A673 (cell line): ENCODE results near the gene CDH23. TPM values are rescaled to one million over a fixed set of nuclear protein-coding genes. Genes with fewer than 3 reads are reported as not detected.

Experiments used
- BruUV-seq: library from RNA; stranded (reverse); fragments of 400-500 nt; replicated peaks from 2 replicates; lab custom pipeline; 2021; lab: Mats Ljungman, UMichigan
- CTCF ChIA-PET: fragments of 300-600 bp; sonication (Branson Sonifier 250); formaldehyde crosslinking; loops from one replicate; lab custom pipeline; 2022; ENCODE audit warnings: antibody characterized with exemption; lab: Charles Lee
- POLR2A ChIA-PET: fragments of 300-600 bp; sonication (Branson Sonifier 250); formaldehyde crosslinking; loops from one replicate; lab custom pipeline; 2022; ENCODE audit warnings: antibody characterized with exemption; ENCODE audit not compliant: low non-redundant PET; lab: Charles Lee
- DNase-seq: peaks from one replicate; pipeline ENCODE4 v3.0.0-alpha.2; 2015; ENCODE audit warnings: low spot score
- H3K27ac ChIP-seq: fragments of 200-600 bp; sonication (generic); 2 replicates; pipeline ENCODE4 v1.5.1; 2016; ENCODE audit warnings: mixed run types, low read depth, mild to moderate bottlenecking, mixed read lengths, antibody characterized with exemption, low read length; ENCODE audit not compliant: poor library complexity, severe bottlenecking
- H3K27me3 ChIP-seq: fragments of 200-600 bp; sonication (generic); replicated peaks from 2 replicates; pipeline ENCODE4 v1.6.1; 2017; ENCODE audit warnings: mixed run types, low read depth, mild to moderate bottlenecking, mixed read lengths, antibody characterized with exemption, low read length; ENCODE audit not compliant: insufficient read depth, poor library complexity
- H3K36me3 ChIP-seq: fragments of 200-600 bp; sonication (generic); 2 replicates; pipeline ENCODE4 v1.6.1; 2016; ENCODE audit warnings: mixed run types, mild to moderate bottlenecking, mixed read lengths, antibody characterized with exemption, low read length; ENCODE audit not compliant: insufficient read depth, poor library complexity, severe bottlenecking
- H3K4me1 ChIP-seq: fragments of 200-600 bp; sonication (generic); 2 replicates; pipeline ENCODE4 v1.6.1; 2017; ENCODE audit warnings: mixed run types, mild to moderate bottlenecking, mixed read lengths, antibody characterized with exemption, low read length; ENCODE audit not compliant: insufficient read depth, poor library complexity, severe bottlenecking
- H3K4me3 ChIP-seq: fragments of 200-600 bp; sonication (generic); 2 replicates; pipeline ENCODE4 v1.5.1; 2016; ENCODE audit warnings: low read depth, mixed run types, mild to moderate bottlenecking, mixed read lengths, low read length; ENCODE audit not compliant: poor library complexity, severe bottlenecking
- H3K9me3 ChIP-seq: fragments of 200-600 bp; sonication (generic); 2 replicates; pipeline ENCODE4 v1.6.1; 2016; ENCODE audit warnings: mixed run types, low read depth, mild to moderate bottlenecking, mixed read lengths, antibody characterized with exemption, low read length; ENCODE audit not compliant: poor library complexity, severe bottlenecking
- CTCF ChIP-seq: fragments of 300-800, 200-600 bp; sonication (generic); conservative IDR thresholded peaks from 2 replicates; pipeline ENCODE4 v1.5.1; 2017; ENCODE audit warnings: low read depth, mild to moderate bottlenecking, antibody characterized with exemption, low read length, moderate library complexity, mixed read lengths
- EZH2 ChIP-seq: fragments of 200-600 bp; sonication (generic); IDR thresholded peaks from 2 replicates; pipeline ENCODE4 v1.6.1; 2017; ENCODE audit warnings: borderline replicate concordance, low read depth, mild to moderate bottlenecking, mixed read lengths, antibody characterized with exemption, low read length; ENCODE audit not compliant: poor library complexity, severe bottlenecking
- intact Hi-C: fragments of 100-400 bp; cut with micrococcal nuclease; formaldehyde crosslinking; loops from one replicate; pipeline ENCODE4 v1.10.0; 2022; ENCODE audit not compliant: unreplicated experiment
- total RNA-seq: library from RNA; stranded (reverse); gene quantifications from 2 replicates; pipeline ENCODE4 v1.2.3, GENCODE V29; 2021

Gene CDH23
- total RNA-seq, 1 experiment from 2014 or later = 49.7 TPM

GRCh38 chr10:71394926-71395562, 1.7 kb upstream of the CDH23 start:
- ChIA-PET POLR2A (no interaction called here), CTCF (interaction anchor here (1.1 to 3.1 kb wide), 2 partner anchors 175 to 311 kb away, joined by 3 to 22 read pairs; no protein-coding TSS in a partner anchor)
- Histone ChIP-seq H3K27ac (no peak overlapping the region), H3K36me3 (no peaks in the 10 kb centered on the region), H3K4me1 (peaks cover 10% of the 10 kb centered on the region), H3K4me3 (no peak overlapping the region), H3K27me3 (no peaks in the 10 kb centered on the region), H3K9me3 (no peaks in the 10 kb centered on the region)
- intact Hi-C loops = loop anchor here (5.0 kb wide), 1 partner anchor 302 kb away; no protein-coding TSS in a partner anchor
- no peak for TF ChIP-seq CTCF
- no peak for TF ChIP-seq EZH2
- DNase-seq = no peak
- no TSS peak for BruUV-seq

- Histone ChIP-seq H3K27ac (no peak overlapping the region), H3K36me3 (no peaks in the 10 kb centered on the region), H3K4me1 (peaks cover 10% of the 10 kb centered on the region), H3K4me3 (no peak overlapping the region), H3K9me3 (no peaks in the 10 kb centered on the region), H3K27me3 (no peaks in the 10 kb centered on the region)
- no TSS peak for BruUV-seq
- CTCF ChIA-PET = interaction anchor here (1.0 to 3.1 kb wide), 5 partner anchors 11 to 310 kb away, joined by 3 to 22 read pairs (median 5); no protein-coding TSS in a partner anchor
- intact Hi-C loops = loop anchor here (1.0 to 5.0 kb wide), 2 partner anchors 174 to 302 kb away; no protein-coding TSS in a partner anchor
- no peak for TF ChIP-seq CTCF
- TF ChIP-seq EZH2 = no peak
- peak; percentile 49 for DNase-seq
- POLR2A ChIA-PET = no interaction called here
Observed at GRCh38 chr10:71395621-71396020, 1.1 kb upstream of the CDH23 start.

- ChIA-PET POLR2A (no interaction called here), CTCF (interaction anchor here (1.0 to 3.1 kb wide), 6 partner anchors 12 to 312 kb away, joined by 3 to 22 read pairs (median 5); no protein-coding TSS in a partner anchor)
- Histone ChIP-seq H3K4me3 (peak overlapping the region; percentile 67), H3K9me3 (no peaks in the 10 kb centered on the region), H3K27me3 (no peaks in the 10 kb centered on the region), H3K4me1 (peaks cover 10% of the 10 kb centered on the region), H3K36me3 (no peaks in the 10 kb centered on the region), H3K27ac (peak overlapping the region; percentile 63)
- intact Hi-C loops = loop anchor here (1.0 to 5.0 kb wide), 2 partner anchors 173 to 301 kb away; no protein-coding TSS in a partner anchor
- no TSS peak for BruUV-seq
- DNase-seq = peak; percentile 86
- TF ChIP-seq CTCF (peak; percentile 71), EZH2 (no peak)
Observed at GRCh38 chr10:71396084-71396710, 523 bp upstream of the CDH23 start.
